Fibroblast of the aortic adventitia (primary cell): Measurements from ENCODE around the gene MIER2. TPM values are rescaled to one million over a fixed set of nuclear protein-coding genes. Genes with fewer than 3 reads are reported as not detected.
"Not testable (repeated sequence)": the region's sequence is repeated elsewhere in the genome, so short reads cannot be mapped to it uniquely, and the experiment has no call there.

Source experiments
- DNase-seq: peaks from one replicate; pipeline ENCODE4 v3.0.0-alpha.2; 2010; ENCODE audit warnings: low read depth
- H3K4me3 ChIP-seq: 2 replicates; pipeline ENCODE4 v1.5.1; 2011; ENCODE audit warnings: low read depth, mild to moderate bottlenecking, control low read depth, low read length, moderate library complexity
- CTCF ChIP-seq: IDR thresholded peaks from 2 replicates; pipeline ENCODE4 v1.5.1; 2011; ENCODE audit warnings: mild to moderate bottlenecking, low read length, control low read depth, inconsistent platforms; ENCODE audit not compliant: insufficient read depth
- total RNA-seq: library from RNA; depleted of rRNA; stranded (reverse); fragments of >200 nt; gene quantifications from 2 replicates; pipeline ENCODE4 v1.2.3, GENCODE V29; 2012; ENCODE audit warnings: low replicate concordance

MIER2 gene
- total RNA-seq, 1 donor, result 13.2 TPM

GRCh38 chr19:383040-383439 is 38.4 kb upstream of the MIER2 start:
- no peak for TF ChIP-seq CTCF
- no peak for DNase-seq
- no peak overlapping the region for H3K4me3 ChIP-seq

- DNase-seq, result peak; percentile 12
- not testable (repeated sequence) for H3K4me3 ChIP-seq
Observed at GRCh38 chr19:382578-382977, 38.0 kb upstream of the MIER2 start.

GRCh38 chr19:381901-382300 is 37.3 kb upstream of the MIER2 start:
- DNase-seq, H3K4me3 ChIP-seq: not testable (repeated sequence)

- DNase-seq, H3K4me3 ChIP-seq: not testable (repeated sequence)
Observed at GRCh38 chr19:380618-381219, 36.1 kb upstream of the MIER2 start.

- no peak for TF ChIP-seq CTCF
- no peak overlapping the region for H3K4me3 ChIP-seq
- DNase-seq, result no peak
Observed at GRCh38 chr19:379796-380195, 35.2 kb upstream of the MIER2 start.

GRCh38 chr19:378706-379105 is 34.1 kb upstream of the MIER2 start:
- H3K4me3 ChIP-seq, result no peak overlapping the region
- TF ChIP-seq CTCF, result no peak
- DNase-seq, result no peak

GRCh38 chr19:377801-378581 is 33.4 kb upstream of the MIER2 start:
- H3K4me3 ChIP-seq, result no peak overlapping the region
- no peak for TF ChIP-seq CTCF
- no peak for DNase-seq

- DNase-seq, result no peak
- H3K4me3 ChIP-seq, result no peak overlapping the region
- TF ChIP-seq CTCF, result no peak
Observed at GRCh38 chr19:376111-376470, 31.5 kb upstream of the MIER2 start.
